ENCODE results near the gene MTFP1.

MTFP1 gene

DNA sequence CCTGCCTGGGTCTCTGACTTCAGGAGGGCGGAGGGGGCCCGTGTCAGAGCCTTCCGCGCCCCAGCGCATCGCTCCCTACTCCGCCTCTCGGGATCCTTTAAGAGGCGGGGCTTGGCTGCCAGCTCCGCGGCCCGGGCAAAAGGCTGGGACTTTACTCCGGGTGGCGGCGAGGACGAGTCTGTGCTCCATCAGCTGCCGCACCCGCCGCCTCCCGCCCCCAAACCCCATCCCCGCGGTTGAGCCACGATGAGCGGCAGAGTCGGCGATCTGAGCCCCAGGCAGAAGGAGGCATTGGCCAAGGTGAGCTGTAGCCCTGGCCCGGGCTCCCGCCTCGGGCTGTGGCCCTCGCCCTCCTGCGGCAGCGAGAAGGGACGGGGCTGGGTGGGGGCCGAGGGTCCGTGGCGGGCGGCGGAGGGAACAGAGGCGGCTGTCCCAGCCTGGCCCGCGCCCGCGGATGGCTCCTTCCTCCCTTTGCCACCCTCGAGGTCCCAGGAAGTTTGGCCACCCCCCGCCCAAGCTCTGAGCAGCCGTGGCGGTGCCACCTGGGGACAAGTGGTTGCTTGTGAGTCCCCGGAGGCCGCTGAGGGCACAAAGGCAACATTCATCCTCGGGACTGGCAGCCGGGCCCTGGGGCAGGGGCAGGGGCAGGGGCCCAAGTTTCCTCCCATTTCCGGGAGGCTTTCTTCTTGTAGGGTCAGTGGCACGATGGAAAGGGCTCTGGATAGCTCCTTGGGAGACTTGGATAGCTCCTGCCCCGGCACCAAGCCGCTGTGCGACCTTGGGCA, 28.5 kb upstream of the MTFP1 start, which contains the start of gene SEC14L2:
Gene SEC14L2 (plus strand): TSS at position 148 of the 785 bp plus-strand sequence. CDS start 99 bp downstream, at position 247.
- H2AFZ ChIP-seq (ENCODE audit: low read length) = no peak within 1 kb of the TSS
- H3K36me3 ChIP-seq (ENCODE audit: insufficient read depth, low read length) = no peaks in the 10 kb centered on the region
- H4K20me1 ChIP-seq (ENCODE audit: insufficient read depth, low read length) = no peaks in the 10 kb centered on the region
- no peaks in the 10 kb centered on the region for H3K9me3 ChIP-seq (ENCODE audit: low read length)
- H3K27me3 ChIP-seq (ENCODE audit: insufficient read depth, low read length) = peaks cover 6% of the 10 kb centered on the region
- peaks cover 26% of the 10 kb centered on the region for H3K4me1 ChIP-seq (ENCODE audit: insufficient read depth, low read length, severe bottlenecking)
- no peak within 1 kb of the TSS; the same call in 1 of the 2 replicates for H3K9ac ChIP-seq (ENCODE audit: low read length)
- H3K4me2 ChIP-seq (ENCODE audit: low read length) = peak within 1 kb of the TSS; percentile 54
- H3K79me2 ChIP-seq (ENCODE audit: insufficient read depth, low read length) = no peaks in the 10 kb centered on the region
- peak within 1 kb of the TSS; percentile 41 for H3K4me3 ChIP-seq (ENCODE audit: low read depth, low read length, poor library complexity, severe bottlenecking)
- TF ChIP-seq, protein P1, sequence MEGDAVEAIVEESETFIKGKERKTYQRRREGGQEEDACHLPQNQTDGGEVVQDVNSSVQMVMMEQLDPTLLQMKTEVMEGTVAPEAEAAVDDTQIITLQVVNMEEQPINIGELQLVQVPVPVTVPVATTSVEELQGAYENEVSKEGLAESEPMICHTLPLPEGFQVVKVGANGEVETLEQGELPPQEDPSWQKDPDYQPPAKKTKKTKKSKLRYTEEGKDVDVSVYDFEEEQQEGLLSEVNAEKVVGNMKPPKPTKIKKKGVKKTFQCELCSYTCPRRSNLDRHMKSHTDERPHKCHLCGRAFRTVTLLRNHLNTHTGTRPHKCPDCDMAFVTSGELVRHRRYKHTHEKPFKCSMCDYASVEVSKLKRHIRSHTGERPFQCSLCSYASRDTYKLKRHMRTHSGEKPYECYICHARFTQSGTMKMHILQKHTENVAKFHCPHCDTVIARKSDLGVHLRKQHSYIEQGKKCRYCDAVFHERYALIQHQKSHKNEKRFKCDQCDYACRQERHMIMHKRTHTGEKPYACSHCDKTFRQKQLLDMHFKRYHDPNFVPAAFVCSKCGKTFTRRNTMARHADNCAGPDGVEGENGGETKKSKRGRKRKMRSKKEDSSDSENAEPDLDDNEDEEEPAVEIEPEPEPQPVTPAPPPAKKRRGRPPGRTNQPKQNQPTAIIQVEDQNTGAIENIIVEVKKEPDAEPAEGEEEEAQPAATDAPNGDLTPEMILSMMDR (IDR thresholded peaks at IDR 0.05; ENCODE audit: low read length) = no peak
- no peak within 1 kb of the TSS for H3K27ac ChIP-seq (ENCODE audit: low read depth, low read length, poor library complexity, severe bottlenecking)
- H3K9me2 ChIP-seq (ENCODE audit: low read depth, low read length) = no peaks in the 10 kb centered on the region
- H3F3A ChIP-seq (ENCODE audit: insufficient read depth, low read length) = no peaks in the 10 kb centered on the region

DNA sequence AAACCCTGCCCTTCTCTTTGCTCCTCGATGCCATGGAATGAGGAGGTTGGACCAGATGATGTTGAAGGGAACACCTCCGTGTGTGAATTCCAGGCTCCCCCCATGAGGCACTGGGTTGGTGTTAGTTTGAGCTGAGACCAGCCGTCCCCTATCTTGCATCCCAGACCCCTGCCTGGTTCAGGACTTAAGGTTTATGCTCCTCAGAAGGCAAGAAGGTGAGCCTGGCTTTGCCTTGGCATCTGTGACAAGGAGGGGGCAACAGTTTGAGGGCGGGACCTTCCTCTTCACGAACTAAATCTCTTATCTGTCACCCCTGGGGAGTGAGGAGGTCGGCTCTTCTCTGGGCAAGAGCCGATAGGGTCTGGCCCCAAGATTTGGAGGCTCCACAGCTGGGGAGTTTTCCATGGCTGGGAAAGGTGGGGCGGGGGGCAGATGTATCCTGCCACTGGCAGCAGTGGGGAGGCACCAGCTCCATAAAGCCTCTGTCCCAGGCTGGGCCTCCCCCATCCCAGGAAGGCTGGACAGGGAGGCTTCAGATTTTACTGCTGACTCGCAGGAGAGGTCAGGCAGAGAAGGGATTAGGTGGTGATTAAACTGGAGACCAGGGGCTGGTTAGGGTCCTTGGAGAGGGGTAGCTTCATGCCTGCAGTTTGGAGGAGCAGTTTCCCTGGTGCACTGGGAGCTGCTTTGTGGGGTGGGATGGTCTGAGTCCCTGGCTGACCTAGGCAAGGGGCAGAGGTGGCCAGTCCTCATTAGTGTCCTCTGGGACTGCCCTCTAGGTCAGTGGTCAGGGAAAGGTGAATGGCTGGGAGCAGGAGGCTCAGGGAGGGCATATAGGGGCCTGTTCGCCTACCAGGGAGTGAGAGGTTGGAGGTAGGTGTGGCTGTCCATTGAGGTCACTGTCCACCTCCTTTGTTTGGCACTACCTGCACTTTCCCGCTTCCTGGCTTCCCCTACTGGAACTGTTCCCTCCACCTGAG, 27.6 kb upstream of the MTFP1 start:
- Histone ChIP-seq H3K9ac (ENCODE audit: low read length) (no peak overlapping the region; the same call in 1 of the 2 replicates), H3K4me1 (ENCODE audit: insufficient read depth, low read length, severe bottlenecking) (peaks cover 17% of the 10 kb centered on the region), H3K27me3 (ENCODE audit: insufficient read depth, low read length) (peaks cover 6% of the 10 kb centered on the region), H4K20me1 (ENCODE audit: insufficient read depth, low read length) (no peaks in the 10 kb centered on the region), H3K9me2 (ENCODE audit: low read depth, low read length) (no peaks in the 10 kb centered on the region), H3K79me2 (ENCODE audit: insufficient read depth, low read length) (no peaks in the 10 kb centered on the region), H3K4me2 (ENCODE audit: low read length) (peak overlapping the region; percentile 54; the same call in 1 of the 2 replicates), H3K27ac (ENCODE audit: low read depth, low read length, poor library complexity, severe bottlenecking) (no peak overlapping the region), H2AFZ (ENCODE audit: low read length) (no peak overlapping the region), H3K36me3 (ENCODE audit: insufficient read depth, low read length) (no peaks in the 10 kb centered on the region), H3F3A (ENCODE audit: insufficient read depth, low read length) (no peaks in the 10 kb centered on the region), H3K4me3 (ENCODE audit: low read depth, low read length, poor library complexity, severe bottlenecking) (peak overlapping the region; percentile 41), H3K9me3 (ENCODE audit: low read length) (no peaks in the 10 kb centered on the region)
- TF ChIP-seq EZH2 (IDR thresholded peaks at IDR 0.05; ENCODE audit: borderline replicate concordance, low read length) = no peak
- TF ChIP-seq, protein P1 (IDR thresholded peaks at IDR 0.05; ENCODE audit: low read length) = no peak

DNA sequence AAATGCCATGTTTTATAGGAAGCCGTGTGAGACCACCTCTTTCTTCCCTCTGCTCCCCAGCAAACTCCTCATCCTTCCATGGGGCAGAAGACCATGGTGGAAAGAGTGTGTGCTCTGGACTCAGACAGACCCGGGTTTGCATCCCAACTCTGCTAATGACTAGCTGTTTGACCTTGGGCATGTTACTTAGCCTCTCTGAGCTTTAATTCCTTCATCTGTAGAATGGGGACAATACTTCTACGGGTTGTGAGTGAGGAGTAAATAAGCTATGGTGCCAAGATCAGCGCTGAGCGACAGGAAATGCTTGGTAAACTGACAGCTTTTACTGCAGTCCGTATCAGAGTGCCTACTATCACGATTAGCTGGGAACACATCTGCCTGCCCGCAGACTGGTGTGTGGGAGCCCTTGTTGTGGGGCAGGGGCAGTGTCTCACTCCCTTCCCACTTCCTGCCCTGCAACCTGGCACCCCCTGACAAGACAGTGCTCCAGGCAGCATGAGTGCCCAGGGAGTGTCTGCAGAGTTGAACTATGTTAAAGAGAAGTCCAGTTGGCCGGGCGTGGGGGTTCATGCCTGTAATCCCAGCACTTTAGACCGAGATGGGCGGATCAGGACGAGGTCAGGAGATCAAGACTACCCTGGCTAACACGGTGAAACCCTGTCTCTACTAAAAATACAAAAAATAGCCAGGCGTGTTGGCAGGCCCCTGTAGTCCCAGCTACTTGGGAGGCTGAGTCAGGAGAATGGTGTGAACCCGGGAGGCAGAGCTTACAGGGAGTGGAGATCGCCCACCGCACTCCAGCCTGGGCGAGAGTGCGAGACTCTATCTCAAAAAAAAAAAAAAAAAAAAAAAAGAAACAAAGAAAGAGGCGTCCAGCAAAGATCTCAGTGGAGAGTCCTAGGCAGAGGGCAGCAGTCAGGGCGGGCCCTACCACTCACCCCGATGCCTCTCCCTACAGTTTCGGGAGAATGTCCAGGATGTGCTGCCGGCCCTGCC, 26.6 kb upstream of the MTFP1 start:
- H3K4me1 ChIP-seq (ENCODE audit: insufficient read depth, low read length, severe bottlenecking) = peaks cover 11% of the 10 kb centered on the region
- H3K9me2 ChIP-seq (ENCODE audit: low read depth, low read length) = no peaks in the 10 kb centered on the region
- H3K9ac ChIP-seq (ENCODE audit: low read length) = no peak overlapping the region
- H2AFZ ChIP-seq (ENCODE audit: low read length) = no peak overlapping the region
- peaks cover 6% of the 10 kb centered on the region for H3K27me3 ChIP-seq (ENCODE audit: insufficient read depth, low read length)
- no peak overlapping the region for H3K27ac ChIP-seq (ENCODE audit: low read depth, low read length, poor library complexity, severe bottlenecking)
- no peaks in the 10 kb centered on the region for H3K9me3 ChIP-seq (ENCODE audit: low read length)
- H3K4me3 ChIP-seq (ENCODE audit: low read depth, low read length, poor library complexity, severe bottlenecking) = no peak overlapping the region
- no peak overlapping the region for H3K4me2 ChIP-seq (ENCODE audit: low read length)
- no peaks in the 10 kb centered on the region for H3K36me3 ChIP-seq (ENCODE audit: insufficient read depth, low read length)
- no peaks in the 10 kb centered on the region for H3F3A ChIP-seq (ENCODE audit: insufficient read depth, low read length)
- H4K20me1 ChIP-seq (ENCODE audit: insufficient read depth, low read length) = no peaks in the 10 kb centered on the region
- no peak for TF ChIP-seq EZH2 (IDR thresholded peaks at IDR 0.05; ENCODE audit: borderline replicate concordance, low read length)
- TF ChIP-seq, protein P1 (IDR thresholded peaks at IDR 0.05; ENCODE audit: low read length) = no peak
- H3K79me2 ChIP-seq (ENCODE audit: insufficient read depth, low read length) = no peaks in the 10 kb centered on the region

Data from OCI-LY1 (cell line).